ENCODE measurements around the gene GSAP. TPM values are rescaled to one million over a fixed set of nuclear protein-coding genes. Genes with fewer than 3 reads are reported as not detected.

GSAP gene
- total RNA-seq, 1 donor from 2014 or later: 1.9 TPM

DNA sequence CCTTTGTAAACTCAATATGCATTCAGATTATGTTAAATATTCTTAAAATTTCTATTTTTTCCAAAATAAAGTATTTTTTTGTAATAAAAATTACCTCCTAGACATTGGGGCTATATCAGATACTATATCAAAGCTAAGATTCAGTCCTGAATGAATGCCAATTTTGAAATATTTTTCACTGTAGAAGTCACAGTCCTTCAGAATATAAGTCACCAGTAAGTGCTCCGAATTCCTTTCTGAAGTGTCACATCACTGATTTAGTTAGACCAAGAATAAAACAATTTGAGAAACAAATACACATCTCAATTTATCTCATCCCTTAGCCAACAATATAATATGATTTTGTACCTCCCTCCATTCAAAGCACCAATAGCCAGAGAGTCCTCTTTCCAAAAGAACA is 33.9 kb upstream of the GSAP start:
- H3K36me3 Mint-ChIP-seq (ENCODE audit: low read depth, unreplicated experiment): peaks cover 3% of the 10 kb centered on the region
- no peaks in the 10 kb centered on the region for H3K9me3 Mint-ChIP-seq (ENCODE audit: unreplicated experiment)
- H3K27me3 Mint-ChIP-seq (ENCODE audit: unreplicated experiment): peaks cover 3% of the 10 kb centered on the region
- peaks cover 10% of the 10 kb centered on the region for H3K4me1 Mint-ChIP-seq (ENCODE audit: unreplicated experiment)
- no peak for TF ChIP-seq CTCF (IDR thresholded peaks at IDR 0.05; ENCODE audit: unreplicated experiment)
- no peak overlapping the region for H3K4me3 Mint-ChIP-seq (ENCODE audit: unreplicated experiment)
- H3K27ac Mint-ChIP-seq (ENCODE audit: unreplicated experiment): no peak overlapping the region
- no peak for DNase-seq (ENCODE audit: low spot score)

GRCh38 chr7:77447616-77448015 is 31.5 kb upstream of the GSAP start:
- H3K27ac Mint-ChIP-seq (ENCODE audit: unreplicated experiment): no peak overlapping the region
- peaks cover 4% of the 10 kb centered on the region for H3K4me1 Mint-ChIP-seq (ENCODE audit: unreplicated experiment)
- no peak overlapping the region for H3K4me3 Mint-ChIP-seq (ENCODE audit: unreplicated experiment)
- no peak for DNase-seq (ENCODE audit: low spot score)
- H3K27me3 Mint-ChIP-seq (ENCODE audit: unreplicated experiment): peaks cover 3% of the 10 kb centered on the region
- H3K9me3 Mint-ChIP-seq (ENCODE audit: unreplicated experiment): no peaks in the 10 kb centered on the region
- no peak for TF ChIP-seq CTCF (IDR thresholded peaks at IDR 0.05; ENCODE audit: unreplicated experiment)
- H3K36me3 Mint-ChIP-seq (ENCODE audit: low read depth, unreplicated experiment): peaks cover 3% of the 10 kb centered on the region

DNA sequence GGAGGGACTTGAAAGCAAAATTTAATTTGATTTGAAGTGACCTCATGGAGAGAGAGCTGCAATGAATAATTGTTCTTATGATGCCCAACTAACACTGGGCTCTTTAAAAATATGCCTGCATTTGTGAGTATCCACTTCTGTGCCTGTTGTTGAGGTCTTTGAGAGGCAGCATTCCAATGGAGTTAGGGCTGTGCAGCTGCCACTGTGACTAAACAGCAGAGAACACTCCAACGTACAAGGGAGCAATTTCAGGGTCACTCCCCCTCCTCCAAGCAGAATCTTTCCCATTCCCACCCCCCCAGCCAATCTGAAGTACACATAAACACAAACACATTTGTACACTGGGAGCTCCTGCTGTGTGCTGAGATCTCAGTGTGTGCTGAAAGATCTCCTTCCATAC is 28.0 kb upstream of the GSAP start:
- Mint-ChIP-seq H3K4me3 (ENCODE audit: unreplicated experiment) (no peak overlapping the region), H3K27me3 (ENCODE audit: unreplicated experiment) (peaks cover 3% of the 10 kb centered on the region), H3K4me1 (ENCODE audit: unreplicated experiment) (peaks cover 7% of the 10 kb centered on the region), H3K27ac (ENCODE audit: unreplicated experiment) (no peak overlapping the region), H3K36me3 (ENCODE audit: low read depth, unreplicated experiment) (no peaks in the 10 kb centered on the region), H3K9me3 (ENCODE audit: unreplicated experiment) (no peaks in the 10 kb centered on the region)
- no peak for DNase-seq (ENCODE audit: low spot score)
- no peak for TF ChIP-seq CTCF (IDR thresholded peaks at IDR 0.05; ENCODE audit: unreplicated experiment)

DNA sequence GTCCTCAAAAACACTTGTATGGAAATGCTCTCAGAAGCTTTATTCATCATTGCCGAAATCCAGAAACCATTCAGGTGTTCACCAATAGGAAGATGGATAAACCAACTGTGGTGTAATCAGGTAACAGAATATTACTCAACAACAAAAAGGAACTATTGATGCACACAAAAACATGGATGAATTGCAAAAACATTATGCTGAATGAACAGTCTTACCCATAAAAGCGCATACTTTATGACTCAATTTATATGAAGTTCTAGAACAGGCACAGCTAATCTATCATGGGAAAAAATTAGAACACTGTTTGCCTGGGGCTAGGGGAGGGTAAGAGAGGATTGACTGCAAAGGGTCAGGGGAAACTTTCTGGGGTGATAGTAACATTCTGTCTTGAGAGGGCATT is 26.9 kb upstream of the GSAP start:
- no peaks in the 10 kb centered on the region for H3K9me3 Mint-ChIP-seq (ENCODE audit: unreplicated experiment)
- H3K4me3 Mint-ChIP-seq (ENCODE audit: unreplicated experiment): no peak overlapping the region
- no peak for TF ChIP-seq CTCF (IDR thresholded peaks at IDR 0.05; ENCODE audit: unreplicated experiment)
- no peak for DNase-seq (ENCODE audit: low spot score)
- H3K27me3 Mint-ChIP-seq (ENCODE audit: unreplicated experiment): peaks cover 2% of the 10 kb centered on the region
- no peaks in the 10 kb centered on the region for H3K36me3 Mint-ChIP-seq (ENCODE audit: low read depth, unreplicated experiment)
- H3K4me1 Mint-ChIP-seq (ENCODE audit: unreplicated experiment): peaks cover 7% of the 10 kb centered on the region
- H3K27ac Mint-ChIP-seq (ENCODE audit: unreplicated experiment): no peak overlapping the region

DNA sequence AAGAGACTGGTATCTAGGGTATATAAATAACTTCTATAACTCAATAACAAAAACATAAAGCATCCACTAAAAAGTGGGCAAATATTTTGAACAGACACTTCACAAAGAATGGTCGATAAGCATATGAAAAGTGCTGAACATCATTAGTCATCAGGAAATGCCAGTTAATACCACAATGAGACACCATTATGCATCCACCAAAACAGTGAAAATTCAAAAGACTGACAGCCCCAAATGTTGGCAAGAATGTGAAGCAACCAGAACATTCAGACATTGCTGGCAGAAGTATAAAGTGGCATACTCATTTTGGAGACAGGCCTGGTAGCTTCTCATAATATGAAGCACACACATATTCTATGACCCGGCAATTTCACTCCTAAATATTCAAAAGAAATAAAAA is 26.5 kb upstream of the GSAP start:
- Mint-ChIP-seq H3K27ac (ENCODE audit: unreplicated experiment) (no peak overlapping the region), H3K27me3 (ENCODE audit: unreplicated experiment) (peaks cover 2% of the 10 kb centered on the region), H3K9me3 (ENCODE audit: unreplicated experiment) (no peaks in the 10 kb centered on the region), H3K4me3 (ENCODE audit: unreplicated experiment) (no peak overlapping the region), H3K36me3 (ENCODE audit: low read depth, unreplicated experiment) (no peaks in the 10 kb centered on the region), H3K4me1 (ENCODE audit: unreplicated experiment) (peaks cover 7% of the 10 kb centered on the region)
- no peak for DNase-seq (ENCODE audit: low spot score)
- no peak for TF ChIP-seq CTCF (IDR thresholded peaks at IDR 0.05; ENCODE audit: unreplicated experiment)

Measured in endothelial cell (in vitro differentiated cells).